Measurements from ENCODE around the gene ACYP1. TPM values are rescaled to one million over a fixed set of nuclear protein-coding genes. Genes with fewer than 3 reads are reported as not detected.

The ACYP1 gene
- total RNA-seq (2022; extraction: Qiagen RNA extraction; ENCODE audit: low read depth) = 22.2 to 34.4 TPM (median 26.1 TPM) in 5 replicates

GRCh38 chr14:75063491-75064204 is at the start of gene ACYP1:
Gene ACYP1 (minus strand): TSS chr14:75064024. CDS start chr14:75063553, 471 bp downstream.

GRCh38 chr14:75069121-75069810 is 5.4 kb upstream of the ACYP1 start, which contains the start of gene ZC2HC1C:
Gene ZC2HC1C (plus strand): TSS chr14:75069641. CDS start chr14:75070574, 933 bp downstream.

GRCh38 chr14:75050852-75051555 is 12.8 kb downstream of the ACYP1 start, which contains the start of gene MLH3:
Gene MLH3 (minus strand): TSS chr14:75051467. CDS start chr14:75049655, 1,812 bp downstream.

Other genes with a start within 250 kb of the ACYP1 start
- not detected in 5 replicates for gene PROX2, start 187.9 kb downstream of the ACYP1 start, total RNA-seq (2022; extraction: Qiagen RNA extraction; ENCODE audit: low read depth)
- gene DLST, start 182.1 kb downstream of the ACYP1 start, total RNA-seq (2022; extraction: Qiagen RNA extraction; ENCODE audit: low read depth) = 89.2 to 100 TPM (median 98.2 TPM) in 5 replicates
- gene RPS6KL1, start 140.8 kb downstream of the ACYP1 start, total RNA-seq (2022; extraction: Qiagen RNA extraction; ENCODE audit: low read depth) = 0.37 to 0.81 TPM (median 0.51 TPM) in 4 of 5 replicates, not detected in the other
- 2.5 to 4.7 TPM (median 4.1 TPM) in 5 replicates for gene PGF, start 108.4 kb downstream of the ACYP1 start, total RNA-seq (2022; extraction: Qiagen RNA extraction; ENCODE audit: low read depth)
- 77.2 to 88.8 TPM (median 85.6 TPM) in 5 replicates for gene EIF2B2, start 61.1 kb downstream of the ACYP1 start, total RNA-seq (2022; extraction: Qiagen RNA extraction; ENCODE audit: low read depth)
- 13.5 to 20.9 TPM (median 19.3 TPM) in 5 replicates for gene MLH3, start 12.6 kb downstream of the ACYP1 start, total RNA-seq (2022; extraction: Qiagen RNA extraction; ENCODE audit: low read depth)
- gene ZC2HC1C, start 5.6 kb upstream of the ACYP1 start, total RNA-seq (2022; extraction: Qiagen RNA extraction; ENCODE audit: low read depth) = 3.9 to 5.3 TPM (median 4.1 TPM) in 5 replicates
- 25.2 to 41.2 TPM (median 35.7 TPM) in 5 replicates for gene NEK9, start 63.0 kb upstream of the ACYP1 start, total RNA-seq (2022; extraction: Qiagen RNA extraction; ENCODE audit: low read depth)
- gene TMED10, start 112.6 kb upstream of the ACYP1 start, total RNA-seq (2022; extraction: Qiagen RNA extraction; ENCODE audit: low read depth) = 266 to 278 TPM (median 271 TPM) in 5 replicates
- 6.9 to 11.8 TPM (median 9.8 TPM) in 5 replicates for gene FOS, start 214.8 kb upstream of the ACYP1 start, total RNA-seq (2022; extraction: Qiagen RNA extraction; ENCODE audit: low read depth)

All from A549 treated with ZK216348 at 1 μM for 4 hours (cell line).